ENCODE measurements around the gene GATA5. TPM values are rescaled to one million over a fixed set of nuclear protein-coding genes. Genes with fewer than 3 reads are reported as not detected.
A peak's percentile ranks its signal among the peaks of the same experiment; 100 is the strongest.

The GATA5 gene
- total RNA-seq, 1 donor from 2014 or later: not detected

DNA sequence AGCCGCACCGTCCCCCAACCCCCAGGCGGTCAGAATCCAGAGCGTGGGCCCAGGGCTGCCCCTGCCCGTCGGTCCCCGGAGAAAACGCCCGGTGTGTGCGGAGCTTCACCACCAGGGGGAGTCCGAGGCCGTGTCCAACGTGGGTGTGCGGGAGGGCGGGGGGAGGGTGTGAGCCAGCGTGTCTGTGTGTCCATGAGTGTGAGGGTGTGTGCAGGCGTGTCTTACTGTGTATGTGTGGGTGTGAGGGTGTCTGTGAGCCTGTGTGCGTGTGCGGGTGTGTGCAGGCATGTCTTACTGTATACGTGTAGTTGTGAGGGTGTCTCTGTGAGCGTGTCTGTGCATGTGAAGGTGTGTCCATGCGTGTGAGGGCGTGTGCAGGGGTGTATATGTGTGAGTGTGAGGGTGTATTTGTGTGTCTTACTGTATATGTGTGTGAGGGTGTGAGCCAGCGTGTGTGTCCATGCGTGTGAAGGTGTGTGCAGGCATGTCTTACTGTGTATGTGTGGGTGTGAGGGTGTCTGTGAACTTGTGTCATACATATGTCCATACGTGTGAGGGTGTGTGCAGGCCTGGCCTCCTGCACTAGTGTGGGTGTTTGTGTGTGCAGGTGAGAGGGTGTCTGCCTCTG is 24.6 kb upstream of the GATA5 start:
- H3K4me3 ChIP-seq: no peak overlapping the region
- H3K27ac ChIP-seq: no peak overlapping the region
- no peaks in the 10 kb centered on the region for H3K9me3 ChIP-seq
- intact Hi-C loops (cut with DNase I): loop anchor here (1.0 kb wide), 2 partner anchors 117 to 291 kb away; no protein-coding TSS in a partner anchor
- no peaks in the 10 kb centered on the region for H3K4me1 ChIP-seq
- peak in 1 of 2 donors; percentile 80 for DNase-seq (ENCODE audit: low spot score in 2 of 2)
- H3K27me3 ChIP-seq: peaks cover 4% of the 10 kb centered on the region
- no peaks in the 10 kb centered on the region for H3K36me3 ChIP-seq
- TF ChIP-seq CTCF (IDR thresholded peaks at IDR 0.05): peak; percentile 75 to 90 (median 90)

DNA sequence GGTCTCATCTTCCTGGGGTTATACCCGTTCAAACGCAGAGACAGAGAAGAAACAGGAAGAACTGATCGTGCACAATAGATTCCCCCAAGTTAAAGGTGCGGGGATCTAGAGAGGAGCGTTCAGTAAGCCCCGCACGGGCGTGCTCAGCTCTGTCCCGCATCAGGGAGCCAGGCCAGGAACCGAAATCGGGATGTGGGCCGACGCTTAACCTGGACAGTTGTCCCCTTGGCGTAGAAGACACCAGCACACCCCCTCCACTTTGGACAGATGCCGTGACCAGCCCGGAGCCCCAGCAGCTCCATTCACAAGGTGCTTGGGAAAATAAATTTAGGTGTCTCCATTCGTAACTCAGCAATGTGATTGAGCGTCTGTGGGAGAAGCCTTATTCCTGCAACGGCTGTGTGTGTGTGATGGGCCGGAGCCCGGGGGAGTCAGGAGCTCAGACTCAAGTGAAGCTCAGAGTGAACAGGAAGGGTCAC is 24.0 kb upstream of the GATA5 start:
- Histone ChIP-seq H3K27ac (no peak overlapping the region), H3K27me3 (peaks cover 4% of the 10 kb centered on the region), H3K4me1 (no peaks in the 10 kb centered on the region), H3K36me3 (no peaks in the 10 kb centered on the region), H3K9me3 (no peaks in the 10 kb centered on the region), H3K4me3 (no peak overlapping the region)
- TF ChIP-seq CTCF (IDR thresholded peaks at IDR 0.05): no peak
- DNase-seq (ENCODE audit: low spot score in 2 of 2): no peak
- intact Hi-C loops (cut with DNase I): loop anchor here (1.0 to 5.0 kb wide), 3 partner anchors 118 to 292 kb away; partner anchors contain the start of gene ADRM1

- Histone ChIP-seq H3K4me3 (no peak overlapping the region), H3K27me3 (peaks cover 4% of the 10 kb centered on the region), H3K4me1 (no peaks in the 10 kb centered on the region), H3K9me3 (no peaks in the 10 kb centered on the region), H3K27ac (no peak overlapping the region), H3K36me3 (no peaks in the 10 kb centered on the region)
- no peak for DNase-seq (ENCODE audit: low spot score in 2 of 2)
- TF ChIP-seq CTCF (IDR thresholded peaks at IDR 0.05): no peak
- intact Hi-C loops (cut with DNase I): loop anchor here (5.0 kb wide), 1 partner anchor 197 kb away; the partner anchor contains the start of gene ADRM1
Measured at GRCh38 chr20:62498874-62499273, 23.1 kb upstream of the GATA5 start.

GRCh38 chr20:62496568-62497218 is 20.9 kb upstream of the GATA5 start:
- Histone ChIP-seq H3K4me3 (no peak overlapping the region), H3K36me3 (no peaks in the 10 kb centered on the region), H3K9me3 (no peaks in the 10 kb centered on the region), H3K27me3 (peaks cover 4% of the 10 kb centered on the region), H3K4me1 (no peaks in the 10 kb centered on the region), H3K27ac (no peak overlapping the region)
- peak in 2 of 3 experiments; percentile 47 to 53 for TF ChIP-seq CTCF (IDR thresholded peaks at IDR 0.05)
- no peak for DNase-seq (ENCODE audit: low spot score in 2 of 2)
- intact Hi-C loops (cut with DNase I): loop anchor here (5.0 kb wide), 1 partner anchor 194 kb away; the partner anchor contains the start of gene ADRM1

GRCh38 chr20:62495749-62496567 is 20.2 kb upstream of the GATA5 start:
- no peak for DNase-seq (ENCODE audit: low spot score in 2 of 2)
- no peak overlapping the region for H3K27ac ChIP-seq
- intact Hi-C loops (cut with DNase I): loop anchor here (5.0 kb wide), 1 partner anchor 194 kb away; the partner anchor contains the start of gene ADRM1

More at GRCh38 chr20:62495749-62496567, 20.2 kb upstream of the GATA5 start:
- H3K4me1 ChIP-seq: no peaks in the 10 kb centered on the region
- no peaks in the 10 kb centered on the region for H3K9me3 ChIP-seq
- H3K27me3 ChIP-seq: peaks cover 4% of the 10 kb centered on the region
- no peak overlapping the region for H3K4me3 ChIP-seq
- no peak for TF ChIP-seq CTCF (IDR thresholded peaks at IDR 0.05)
- no peaks in the 10 kb centered on the region for H3K36me3 ChIP-seq

All from ascending aorta (tissue), 2 donors.